Stimulated activated effector memory CD8-positive, alpha-beta T cell treated with anti-CD3 and anti-CD28 coated beads, Interleukin-12 subunit alpha, Interleukin-12 subunit beta, amount 100 ng/mL, for 72 hours (primary cell): ENCODE measurements around the gene KIAA1191.

ENCODE experiments used
- ATAC-seq: fragments of 150-1000 bp; cut with Tn5 transposase; 2 replicates; pipeline ENCODE4 v1.10.0; 2021
- DNase-seq, 2 donors: peaks; one replicate each; pipeline ENCODE4 v3.0.0; 2021 to 2022; ENCODE audit warnings: low spot score in 2 of 2
- H3K27ac Mint-ChIP-seq: one replicate; pipeline ENCODE4 v1.8.0; 2022; ENCODE audit warnings: mild to moderate bottlenecking, mixed read lengths
- H3K36me3 Mint-ChIP-seq: one replicate; pipeline ENCODE4 v1.8.0; 2022; ENCODE audit warnings: mild to moderate bottlenecking, mixed read lengths
- H3K4me1 Mint-ChIP-seq: one replicate; pipeline ENCODE4 v1.8.0; 2022; ENCODE audit warnings: mixed read lengths
- H3K4me3 Mint-ChIP-seq: one replicate; pipeline ENCODE4 v1.8.0; 2022; ENCODE audit warnings: mild to moderate bottlenecking, mixed read lengths
- H3K9me3 Mint-ChIP-seq: one replicate; pipeline ENCODE4 v1.8.0; 2022; ENCODE audit warnings: mixed read lengths

The KIAA1191 gene

GRCh38 chr5:176359658-176360057 lies 1.9 kb downstream of the KIAA1191 start:
- H3K4me1 Mint-ChIP-seq, result peaks cover 35% of the 10 kb centered on the region
- H3K36me3 Mint-ChIP-seq, result peaks cover 64% of the 10 kb centered on the region
- no peak overlapping the region for H3K27ac Mint-ChIP-seq
- H3K4me3 Mint-ChIP-seq, result peak overlapping the region; percentile 90
- ATAC-seq (no peak), DNase-seq (no peak)
- H3K9me3 Mint-ChIP-seq, result no peaks in the 10 kb centered on the region

- DNase-seq, result no peak
- H3K4me3 Mint-ChIP-seq, result no peak overlapping the region
- no peak for ATAC-seq
- H3K27ac Mint-ChIP-seq, result no peak overlapping the region
- H3K9me3 Mint-ChIP-seq, result no peaks in the 10 kb centered on the region
- H3K36me3 Mint-ChIP-seq, result peaks cover 90% of the 10 kb centered on the region
- peaks cover 39% of the 10 kb centered on the region for H3K4me1 Mint-ChIP-seq
Observed at GRCh38 chr5:176356179-176356566, 5.4 kb downstream of the KIAA1191 start.

- peaks cover 92% of the 10 kb centered on the region for H3K36me3 Mint-ChIP-seq
- H3K4me1 Mint-ChIP-seq, result peaks cover 39% of the 10 kb centered on the region
- H3K9me3 Mint-ChIP-seq, result no peaks in the 10 kb centered on the region
- H3K27ac Mint-ChIP-seq, result no peak overlapping the region
- no peak overlapping the region for H3K4me3 Mint-ChIP-seq
- DNase-seq (no peak), ATAC-seq (no peak)
Observed at GRCh38 chr5:176355400-176356178, 6.0 kb downstream of the KIAA1191 start.

GRCh38 chr5:176353533-176353932 lies 8.0 kb downstream of the KIAA1191 start:
- Mint-ChIP-seq H3K4me3 (no peak overlapping the region), H3K4me1 (peaks cover 39% of the 10 kb centered on the region), H3K9me3 (no peaks in the 10 kb centered on the region), H3K36me3 (peaks cover 100% of the 10 kb centered on the region), H3K27ac (peak overlapping the region; percentile 80)
- no peak for ATAC-seq
- no peak for DNase-seq

GRCh38 chr5:176352116-176352878 lies 9.3 kb downstream of the KIAA1191 start:
- peaks cover 32% of the 10 kb centered on the region for H3K4me1 Mint-ChIP-seq
- H3K27ac Mint-ChIP-seq, result peak overlapping the region; percentile 80
- peaks cover 100% of the 10 kb centered on the region for H3K36me3 Mint-ChIP-seq
- no peaks in the 10 kb centered on the region for H3K9me3 Mint-ChIP-seq
- ATAC-seq, result no peak
- DNase-seq, result no peak
- H3K4me3 Mint-ChIP-seq, result no peak overlapping the region

GRCh38 chr5:176350416-176350815 lies 11.1 kb downstream of the KIAA1191 start:
- no peak for DNase-seq
- Mint-ChIP-seq H3K36me3 (peaks cover 100% of the 10 kb centered on the region), H3K4me1 (peaks cover 29% of the 10 kb centered on the region), H3K27ac (peak overlapping the region; percentile 80), H3K4me3 (no peak overlapping the region), H3K9me3 (no peaks in the 10 kb centered on the region)
- ATAC-seq, result no peak

- Mint-ChIP-seq H3K27ac (peak overlapping the region; percentile 36), H3K36me3 (peaks cover 41% of the 10 kb centered on the region), H3K4me3 (no peak overlapping the region), H3K4me1 (no peaks in the 10 kb centered on the region), H3K9me3 (no peaks in the 10 kb centered on the region)
- DNase-seq (no peak), ATAC-seq (no peak)
Observed at GRCh38 chr5:176342766-176343458, 18.7 kb downstream of the KIAA1191 start.

- ATAC-seq, result no peak
- H3K9me3 Mint-ChIP-seq, result no peaks in the 10 kb centered on the region
- no peaks in the 10 kb centered on the region for H3K4me1 Mint-ChIP-seq
- H3K27ac Mint-ChIP-seq, result peak overlapping the region; percentile 36
- no peak for DNase-seq
- H3K4me3 Mint-ChIP-seq, result no peak overlapping the region
- H3K36me3 Mint-ChIP-seq, result peaks cover 40% of the 10 kb centered on the region
Observed at GRCh38 chr5:176342158-176342483, 19.4 kb downstream of the KIAA1191 start.

GRCh38 chr5:176341325-176342157 lies 20.0 kb downstream of the KIAA1191 start:
- Mint-ChIP-seq H3K9me3 (no peaks in the 10 kb centered on the region), H3K4me3 (no peak overlapping the region), H3K36me3 (peaks cover 35% of the 10 kb centered on the region), H3K27ac (peak overlapping the region; percentile 36), H3K4me1 (no peaks in the 10 kb centered on the region)
- ATAC-seq, result no peak
- DNase-seq, result no peak

- Mint-ChIP-seq H3K36me3 (peaks cover 12% of the 10 kb centered on the region), H3K27ac (peak overlapping the region; percentile 3), H3K9me3 (no peaks in the 10 kb centered on the region), H3K4me1 (no peaks in the 10 kb centered on the region), H3K4me3 (no peak overlapping the region)
- DNase-seq (no peak), ATAC-seq (no peak)
Observed at GRCh38 chr5:176339304-176339703, 22.3 kb downstream of the KIAA1191 start.

- no peak for ATAC-seq
- peaks cover 6% of the 10 kb centered on the region for H3K9me3 Mint-ChIP-seq
- no peak overlapping the region for H3K27ac Mint-ChIP-seq
- no peak for DNase-seq
- H3K4me1 Mint-ChIP-seq, result no peaks in the 10 kb centered on the region
- H3K36me3 Mint-ChIP-seq, result peaks cover 11% of the 10 kb centered on the region
- H3K4me3 Mint-ChIP-seq, result no peak overlapping the region
Observed at GRCh38 chr5:176337913-176338312, 23.7 kb downstream of the KIAA1191 start.

- Mint-ChIP-seq H3K4me3 (no peak overlapping the region), H3K27ac (no peak overlapping the region), H3K9me3 (peaks cover 6% of the 10 kb centered on the region), H3K36me3 (peaks cover 12% of the 10 kb centered on the region), H3K4me1 (no peaks in the 10 kb centered on the region)
- DNase-seq, result no peak
- ATAC-seq, result no peak
Observed at GRCh38 chr5:176334031-176334770, 27.4 kb downstream of the KIAA1191 start.

- Mint-ChIP-seq H3K4me1 (no peaks in the 10 kb centered on the region), H3K27ac (no peak overlapping the region), H3K36me3 (peaks cover 44% of the 10 kb centered on the region), H3K4me3 (no peak overlapping the region), H3K9me3 (no peaks in the 10 kb centered on the region)
- ATAC-seq, result no peak
- DNase-seq, result no peak
Observed at GRCh38 chr5:176320577-176320976, 41.0 kb downstream of the KIAA1191 start.

- no peak for ATAC-seq
- Mint-ChIP-seq H3K27ac (no peak overlapping the region), H3K4me1 (no peaks in the 10 kb centered on the region), H3K9me3 (no peaks in the 10 kb centered on the region), H3K4me3 (no peak overlapping the region), H3K36me3 (peaks cover 40% of the 10 kb centered on the region)
- no peak for DNase-seq
Observed at GRCh38 chr5:176319827-176320554, 41.6 kb downstream of the KIAA1191 start.
